Naive B cell (primary cell): ENCODE data around the gene JUP. TPM values are rescaled to one million over a fixed set of nuclear protein-coding genes. Genes with fewer than 3 reads are reported as not detected.
"Not testable (repeated sequence)": the region's sequence is repeated elsewhere in the genome, so short reads cannot be mapped to it uniquely, and the experiment has no call there.

Source experiments
- ATAC-seq, 2 donors: fragments of 150-1000 bp; cut with Tn5 transposase; 2 replicates each; pipeline ENCODE4 v1.10.0; 2021; ENCODE audit warnings: low read depth in 2 of 2, mild to moderate bottlenecking in 2 of 2, moderate library complexity in 2 of 2
- DNase-seq: peaks from one replicate; pipeline ENCODE4 v3.0.0; 2022
- H3K27ac Mint-ChIP-seq, 6 donors: one replicate each; pipeline ENCODE4 v1.8.0; 2020 to 2022; ENCODE audit warnings: mild to moderate bottlenecking in 6 of 6, mixed read lengths in 6 of 6, moderate library complexity in 5 of 6, inconsistent platforms in 2 of 6
- H3K27me3 Mint-ChIP-seq, 3 donors: one replicate each; pipeline ENCODE4 v1.8.0; 2021 to 2022; ENCODE audit warnings: mixed read lengths in 3 of 3, mild to moderate bottlenecking in 1 of 3
- H3K36me3 Mint-ChIP-seq, 2 donors: one replicate each; pipeline ENCODE4 v1.8.0; 2020 to 2022; ENCODE audit warnings: mixed read lengths in 2 of 2, inconsistent platforms in 1 of 2, mild to moderate bottlenecking in 1 of 2
- H3K4me1 Mint-ChIP-seq, 3 donors: one replicate each; pipeline ENCODE4 v1.8.0; 2020 to 2022; ENCODE audit warnings: mixed read lengths in 3 of 3, inconsistent platforms in 1 of 3, mild to moderate bottlenecking in 1 of 3, moderate library complexity in 1 of 3
- H3K4me3 Mint-ChIP-seq, 8 donors: one replicate each; pipeline ENCODE4 v1.8.0; 2020 to 2022; ENCODE audit warnings: mild to moderate bottlenecking in 8 of 8, mixed read lengths in 8 of 8, moderate library complexity in 8 of 8, inconsistent platforms in 2 of 8
- H3K9me3 Mint-ChIP-seq, 7 donors: one replicate each; pipeline ENCODE4 v1.8.0; 2020 to 2022; ENCODE audit warnings: mixed read lengths in 7 of 7, mild to moderate bottlenecking in 5 of 7, inconsistent platforms in 2 of 7, moderate library complexity in 1 of 7
- polyA plus RNA-seq, 6 donors: library from polyadenylated mRNA; unstranded; fragments of 300-500 nt; fragmentation: Illumina TruSeq; gene quantifications; one replicate each; pipeline ENCODE4 v1.2.3, GENCODE V29; 2021; ENCODE audit warnings: low read depth in 6 of 6

Gene JUP
- polyA plus RNA-seq, 6 donors from 2014 or later = 32.9 to 123 (median 51.0) TPM

- no peaks in the 10 kb centered on the region for H3K36me3 Mint-ChIP-seq
- no peaks in the 10 kb centered on the region for H3K9me3 Mint-ChIP-seq
- no peaks in the 10 kb centered on the region for H3K27me3 Mint-ChIP-seq
- no peak for DNase-seq
- H3K4me3 Mint-ChIP-seq = peak overlapping the region; percentile 72 to 94 (median 88)
- ATAC-seq = no peak
- peak overlapping the region in 4 of 6 donors; percentile 72 to 93 (median 78) for H3K27ac Mint-ChIP-seq
- H3K4me1 Mint-ChIP-seq = peaks cover 27 to 58% (median 57%) of the 10 kb centered on the region in 3 donors
These were observed 2.2 kb downstream of the JUP start for GRCh38 chr17:41784207-41784744.

GRCh38 chr17:41782142-41782541 is 4.4 kb downstream of the JUP start:
- Mint-ChIP-seq H3K27ac (peak overlapping the region in 4 of 6 donors; percentile 12 to 79 (median 45)), H3K9me3 (no peaks in the 10 kb centered on the region), H3K4me3 (peak overlapping the region in 7 of 8 donors; percentile 18 to 80 (median 63)), H3K4me1 (peaks cover 31 to 62% (median 61%) of the 10 kb centered on the region in 3 donors), H3K36me3 (no peaks in the 10 kb centered on the region), H3K27me3 (no peaks in the 10 kb centered on the region)
- DNase-seq (no peak), ATAC-seq (no peak)

GRCh38 chr17:41781404-41782110 is 5.0 kb downstream of the JUP start:
- ATAC-seq = no peak
- Mint-ChIP-seq H3K9me3 (no peaks in the 10 kb centered on the region), H3K4me1 (peaks cover 31 to 62% (median 55%) of the 10 kb centered on the region in 3 donors), H3K27me3 (no peaks in the 10 kb centered on the region), H3K27ac (peak overlapping the region in 3 of 6 donors; percentile 7 to 17 (median 12)), H3K4me3 (peak overlapping the region in 6 of 8 donors; percentile 41 to 80 (median 64)), H3K36me3 (no peaks in the 10 kb centered on the region)
- no peak for DNase-seq

GRCh38 chr17:41779954-41780353 is 6.6 kb downstream of the JUP start:
- H3K36me3 Mint-ChIP-seq = peaks cover 0 to 3% of the 10 kb centered on the region in 2 donors
- peaks cover 33 to 61% (median 48%) of the 10 kb centered on the region in 3 donors for H3K4me1 Mint-ChIP-seq
- H3K4me3 Mint-ChIP-seq = peak overlapping the region in 1 of 8 donors; percentile 57
- ATAC-seq = no peak
- H3K27ac Mint-ChIP-seq = no peak overlapping the region
- no peaks in the 10 kb centered on the region for H3K27me3 Mint-ChIP-seq
- H3K9me3 Mint-ChIP-seq = no peaks in the 10 kb centered on the region
- DNase-seq = no peak

- DNase-seq (no peak), ATAC-seq (no peak)
- H3K4me3 Mint-ChIP-seq = no peak overlapping the region
- H3K4me1 Mint-ChIP-seq = peaks cover 25 to 50% (median 32%) of the 10 kb centered on the region in 3 donors
- no peaks in the 10 kb centered on the region for H3K27me3 Mint-ChIP-seq
- no peaks in the 10 kb centered on the region for H3K9me3 Mint-ChIP-seq
- peaks cover 0 to 3% of the 10 kb centered on the region in 2 donors for H3K36me3 Mint-ChIP-seq
- no peak overlapping the region for H3K27ac Mint-ChIP-seq
These were observed 8.8 kb downstream of the JUP start for GRCh38 chr17:41777574-41778188.

- ATAC-seq (no peak), DNase-seq (no peak)
- H3K27me3 Mint-ChIP-seq = no peaks in the 10 kb centered on the region
These were observed 9.3 kb downstream of the JUP start for GRCh38 chr17:41777157-41777573.

GRCh38 chr17:41776262-41776900 is 10.1 kb downstream of the JUP start:
- Mint-ChIP-seq H3K4me3 (peak overlapping the region in 2 of 8 donors; percentile 15 to 25), H3K4me1 (peaks cover 16 to 50% (median 23%) of the 10 kb centered on the region in 3 donors), H3K27ac (peak overlapping the region in 1 of 6 donors; percentile 21)
- ATAC-seq, H3K36me3 Mint-ChIP-seq, H3K9me3 Mint-ChIP-seq, H3K27me3 Mint-ChIP-seq, DNase-seq: not testable (repeated sequence)

More at GRCh38 chr17:41777157-41777573, 9.3 kb downstream of the JUP start:
- Mint-ChIP-seq H3K36me3 (peaks cover 0 to 3% of the 10 kb centered on the region in 2 donors), H3K27ac (no peak overlapping the region), H3K4me1 (peaks cover 20 to 50% (median 27%) of the 10 kb centered on the region in 3 donors), H3K4me3 (no peak overlapping the region), H3K9me3 (no peaks in the 10 kb centered on the region)

- no peak for DNase-seq
- no peak overlapping the region for H3K27ac Mint-ChIP-seq
- H3K9me3 Mint-ChIP-seq = no peaks in the 10 kb centered on the region
- peaks cover 0 to 3% of the 10 kb centered on the region in 2 donors for H3K36me3 Mint-ChIP-seq
- H3K27me3 Mint-ChIP-seq = no peaks in the 10 kb centered on the region
- peak overlapping the region in 1 of 8 donors; percentile 25 for H3K4me3 Mint-ChIP-seq
- H3K4me1 Mint-ChIP-seq = peaks cover 18 to 48% (median 24%) of the 10 kb centered on the region in 3 donors
- no peak for ATAC-seq
These were observed 10.9 kb downstream of the JUP start for GRCh38 chr17:41775394-41776226.

GRCh38 chr17:41773731-41774193 is 12.7 kb downstream of the JUP start:
- no peak for ATAC-seq
- peaks cover 3% of the 10 kb centered on the region in 2 donors for H3K36me3 Mint-ChIP-seq
- peak overlapping the region in 2 of 6 donors; percentile 28 to 53 for H3K27ac Mint-ChIP-seq
- no peak overlapping the region for H3K4me3 Mint-ChIP-seq
- H3K4me1 Mint-ChIP-seq = peaks cover 11 to 37% (median 19%) of the 10 kb centered on the region in 3 donors
- no peaks in the 10 kb centered on the region for H3K27me3 Mint-ChIP-seq
- no peak for DNase-seq
- H3K9me3 Mint-ChIP-seq = no peaks in the 10 kb centered on the region

GRCh38 chr17:41773190-41773588 is 13.3 kb downstream of the JUP start:
- ATAC-seq (no peak), DNase-seq (no peak)
- H3K36me3 Mint-ChIP-seq = peaks cover 3 to 8% of the 10 kb centered on the region in 2 donors
- H3K4me1 Mint-ChIP-seq = peaks cover 6 to 36% (median 17%) of the 10 kb centered on the region in 3 donors
- no peaks in the 10 kb centered on the region for H3K9me3 Mint-ChIP-seq
- no peak overlapping the region for H3K4me3 Mint-ChIP-seq
- no peaks in the 10 kb centered on the region for H3K27me3 Mint-ChIP-seq
- H3K27ac Mint-ChIP-seq = no peak overlapping the region

GRCh38 chr17:41772586-41773189 is 13.8 kb downstream of the JUP start:
- Mint-ChIP-seq H3K27me3 (no peaks in the 10 kb centered on the region), H3K9me3 (no peaks in the 10 kb centered on the region), H3K36me3 (peaks cover 3 to 11% of the 10 kb centered on the region in 2 donors), H3K27ac (peak overlapping the region in 2 of 6 donors; percentile 37 to 39), H3K4me3 (no peak overlapping the region), H3K4me1 (peaks cover 6 to 36% (median 18%) of the 10 kb centered on the region in 3 donors)
- ATAC-seq (no peak), DNase-seq (no peak)

- Mint-ChIP-seq H3K27ac (peak overlapping the region in 2 of 6 donors; percentile 37 to 39), H3K9me3 (no peaks in the 10 kb centered on the region), H3K4me1 (peaks cover 6 to 36% (median 20%) of the 10 kb centered on the region in 3 donors), H3K27me3 (no peaks in the 10 kb centered on the region), H3K36me3 (peaks cover 3 to 16% of the 10 kb centered on the region in 2 donors), H3K4me3 (no peak overlapping the region)
- no peak for ATAC-seq
- DNase-seq = no peak
These were observed 14.3 kb downstream of the JUP start for GRCh38 chr17:41772218-41772585.
